Cardiac fibroblast (primary cell): Measurements from ENCODE around the gene ST6GALNAC5.

ENCODE experiments used
- DNase-seq, 2 donors: peaks; one replicate each; pipeline versions ENCODE4 v3.0.0 to v3.0.0-alpha.2; 2010; ENCODE audit warnings: low read depth in 2 of 2
- H3K4me3 ChIP-seq, 2 donors: replicated peaks in 1 of 2; 1 replicate in 1 of 2; 2 replicates in 1 of 2; pipeline ENCODE4 v1.5.1; 2011; ENCODE audit warnings: low read depth in 2 of 2, low read length in 2 of 2, mild to moderate bottlenecking in 2 of 2, moderate library complexity in 1 of 2
- CTCF ChIP-seq: IDR thresholded peaks from one replicate; pipeline ENCODE4 v1.5.1; 2011; ENCODE audit warnings: low read depth, mild to moderate bottlenecking, low read length, inconsistent platforms

The ST6GALNAC5 gene

GRCh38 chr1:76832521-76832920 lies 34.8 kb upstream of the ST6GALNAC5 start:
- no peak for DNase-seq
- TF ChIP-seq CTCF = no peak
- H3K4me3 ChIP-seq = no peak overlapping the region

DNA sequence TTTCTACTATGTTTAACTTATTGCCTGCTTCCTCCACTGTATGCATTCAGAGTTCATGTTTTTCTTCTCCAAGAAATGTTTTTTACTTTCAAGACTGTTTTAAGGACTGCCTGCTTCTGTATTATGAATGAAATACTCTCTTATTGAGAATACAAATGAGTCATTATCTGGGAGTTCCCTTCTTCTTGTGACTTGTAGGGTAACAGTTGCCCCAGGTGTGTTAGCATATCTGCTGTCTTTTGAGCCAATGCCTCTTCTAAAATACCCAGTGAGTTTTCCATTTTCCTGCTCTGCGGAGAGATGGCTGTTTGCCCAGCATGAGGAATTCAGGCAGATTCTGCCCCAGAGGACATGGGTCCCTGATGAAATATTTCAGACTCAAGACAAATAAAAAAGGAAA lies 34.1 kb upstream of the ST6GALNAC5 start:
- H3K4me3 ChIP-seq = no peak overlapping the region
- no peak for DNase-seq
- no peak for TF ChIP-seq CTCF

GRCh38 chr1:76833856-76834255 lies 33.4 kb upstream of the ST6GALNAC5 start:
- no peak for TF ChIP-seq CTCF
- DNase-seq = no peak
- H3K4me3 ChIP-seq = no peak overlapping the region

GRCh38 chr1:76835203-76835602 lies 32.1 kb upstream of the ST6GALNAC5 start:
- H3K4me3 ChIP-seq = no peak overlapping the region
- no peak for TF ChIP-seq CTCF
- DNase-seq = no peak

DNA sequence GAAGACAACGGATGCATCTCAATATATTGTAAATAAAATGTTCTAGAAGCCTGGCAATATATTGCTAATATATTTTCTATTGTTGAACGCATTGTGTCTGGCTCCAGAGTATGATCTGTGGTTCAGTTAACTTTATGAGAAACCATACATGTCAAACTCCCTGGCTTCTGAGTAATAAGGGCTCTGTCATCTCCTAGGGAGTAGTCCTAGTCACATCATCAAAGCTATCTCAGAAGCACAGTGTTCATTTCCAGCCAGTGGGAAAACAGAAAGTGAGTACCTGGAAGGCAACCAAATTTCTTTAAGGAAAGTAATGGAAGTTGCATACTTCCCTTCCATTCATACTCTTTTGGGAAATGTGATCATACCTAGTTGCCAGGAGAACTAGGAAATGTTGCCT lies 27.0 kb upstream of the ST6GALNAC5 start:
- H3K4me3 ChIP-seq = no peak overlapping the region
- TF ChIP-seq CTCF = no peak
- no peak for DNase-seq

DNA sequence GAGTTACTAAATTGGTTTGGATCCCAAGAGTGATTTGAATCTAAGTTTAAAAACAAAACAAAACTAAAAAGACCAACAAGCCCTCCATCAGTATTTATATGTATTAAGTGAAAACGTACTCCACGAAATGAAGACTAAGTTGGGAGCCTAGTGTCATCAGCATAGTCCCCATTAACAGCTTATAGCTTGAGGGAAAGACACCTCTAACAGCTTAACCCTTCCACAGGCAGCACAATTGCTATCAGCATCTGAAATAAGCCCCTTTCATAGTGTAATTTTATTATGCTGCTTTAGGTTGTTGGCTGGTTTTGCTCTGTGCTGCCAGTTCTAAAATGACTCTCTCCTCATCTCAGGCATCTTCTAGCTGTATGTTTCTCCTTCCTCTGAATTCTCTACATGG lies 25.8 kb upstream of the ST6GALNAC5 start:
- TF ChIP-seq CTCF = no peak
- no peak for DNase-seq
- H3K4me3 ChIP-seq = no peak overlapping the region

DNA sequence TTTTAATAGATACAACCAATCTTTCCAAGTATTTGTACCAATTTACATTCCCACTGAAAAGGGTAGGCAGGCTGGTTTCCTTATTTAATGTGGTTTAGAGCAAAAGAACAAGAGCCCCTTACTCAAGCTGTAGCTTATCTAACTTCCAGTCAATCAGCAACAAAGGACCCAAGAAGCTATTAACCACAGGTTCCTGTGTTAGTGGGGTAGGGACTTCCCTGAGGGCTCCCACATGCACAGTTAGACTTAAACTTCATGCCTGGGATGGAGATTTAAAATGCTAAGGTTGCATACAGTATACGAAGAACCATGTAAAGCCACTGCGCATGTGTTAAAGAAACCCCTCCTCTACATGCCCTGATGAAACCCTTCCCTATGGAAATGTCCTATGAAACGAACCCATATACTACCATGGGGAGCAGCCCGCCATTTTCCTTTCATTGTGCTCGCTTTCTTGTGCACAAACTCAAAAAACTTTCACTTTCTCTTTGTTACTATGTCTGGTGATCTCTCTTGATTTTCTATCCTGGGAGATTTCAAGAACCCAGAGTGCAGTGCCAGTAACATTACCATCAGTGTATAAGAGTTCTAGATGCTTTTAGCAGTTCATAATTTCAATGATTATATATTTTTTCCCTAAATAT lies 23.3 kb upstream of the ST6GALNAC5 start:
- DNase-seq = no peak
- no peak for TF ChIP-seq CTCF
- no peak overlapping the region for H3K4me3 ChIP-seq
